OCI-LY3 (cell line): ENCODE measurements around the gene ZPR1.

Experiments
- EZH2phosphoT487 ChIP-seq: fragments of 200-600 bp; shearing (Covaris generic); IDR thresholded peaks from 2 replicates; pipeline ENCODE4 v1.6.1; 2018; ENCODE audit warnings: antibody characterized with exemption, mixed run types, low read depth
- TF ChIP-seq, protein P1 (sequence below): fragments of 200-600, 300-600 bp; sonication (generic); IDR thresholded peaks from 2 replicates; pipeline ENCODE4 v1.5.1; 2014; ENCODE audit warnings: antibody characterized with exemption, low read length, low read depth

DNA sequence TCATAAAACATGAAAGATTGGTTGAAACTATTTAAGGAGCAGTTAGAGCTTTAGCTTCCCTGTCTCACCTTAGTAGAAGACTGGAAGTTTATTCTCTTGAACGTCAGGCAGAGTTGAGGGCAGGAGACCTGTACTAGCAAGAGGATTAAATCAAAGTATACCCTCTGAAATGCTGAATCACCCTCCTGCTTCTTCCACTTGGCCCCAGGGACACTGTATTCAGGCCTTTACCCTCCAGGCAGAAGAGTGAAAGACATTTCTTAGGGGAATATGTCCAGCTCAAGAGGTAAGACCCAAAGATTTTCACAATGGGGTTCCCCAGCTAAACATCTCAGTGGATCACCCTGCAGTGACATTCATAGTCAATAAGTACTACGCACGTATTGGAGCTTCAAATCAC, 23.4 kb upstream of the ZPR1 start:
- TF ChIP-seq, protein P1, sequence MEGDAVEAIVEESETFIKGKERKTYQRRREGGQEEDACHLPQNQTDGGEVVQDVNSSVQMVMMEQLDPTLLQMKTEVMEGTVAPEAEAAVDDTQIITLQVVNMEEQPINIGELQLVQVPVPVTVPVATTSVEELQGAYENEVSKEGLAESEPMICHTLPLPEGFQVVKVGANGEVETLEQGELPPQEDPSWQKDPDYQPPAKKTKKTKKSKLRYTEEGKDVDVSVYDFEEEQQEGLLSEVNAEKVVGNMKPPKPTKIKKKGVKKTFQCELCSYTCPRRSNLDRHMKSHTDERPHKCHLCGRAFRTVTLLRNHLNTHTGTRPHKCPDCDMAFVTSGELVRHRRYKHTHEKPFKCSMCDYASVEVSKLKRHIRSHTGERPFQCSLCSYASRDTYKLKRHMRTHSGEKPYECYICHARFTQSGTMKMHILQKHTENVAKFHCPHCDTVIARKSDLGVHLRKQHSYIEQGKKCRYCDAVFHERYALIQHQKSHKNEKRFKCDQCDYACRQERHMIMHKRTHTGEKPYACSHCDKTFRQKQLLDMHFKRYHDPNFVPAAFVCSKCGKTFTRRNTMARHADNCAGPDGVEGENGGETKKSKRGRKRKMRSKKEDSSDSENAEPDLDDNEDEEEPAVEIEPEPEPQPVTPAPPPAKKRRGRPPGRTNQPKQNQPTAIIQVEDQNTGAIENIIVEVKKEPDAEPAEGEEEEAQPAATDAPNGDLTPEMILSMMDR = no peak
- no peak for TF ChIP-seq EZH2phosphoT487
